Measurements from ENCODE around the gene RSPH1.

Gene RSPH1

DNA sequence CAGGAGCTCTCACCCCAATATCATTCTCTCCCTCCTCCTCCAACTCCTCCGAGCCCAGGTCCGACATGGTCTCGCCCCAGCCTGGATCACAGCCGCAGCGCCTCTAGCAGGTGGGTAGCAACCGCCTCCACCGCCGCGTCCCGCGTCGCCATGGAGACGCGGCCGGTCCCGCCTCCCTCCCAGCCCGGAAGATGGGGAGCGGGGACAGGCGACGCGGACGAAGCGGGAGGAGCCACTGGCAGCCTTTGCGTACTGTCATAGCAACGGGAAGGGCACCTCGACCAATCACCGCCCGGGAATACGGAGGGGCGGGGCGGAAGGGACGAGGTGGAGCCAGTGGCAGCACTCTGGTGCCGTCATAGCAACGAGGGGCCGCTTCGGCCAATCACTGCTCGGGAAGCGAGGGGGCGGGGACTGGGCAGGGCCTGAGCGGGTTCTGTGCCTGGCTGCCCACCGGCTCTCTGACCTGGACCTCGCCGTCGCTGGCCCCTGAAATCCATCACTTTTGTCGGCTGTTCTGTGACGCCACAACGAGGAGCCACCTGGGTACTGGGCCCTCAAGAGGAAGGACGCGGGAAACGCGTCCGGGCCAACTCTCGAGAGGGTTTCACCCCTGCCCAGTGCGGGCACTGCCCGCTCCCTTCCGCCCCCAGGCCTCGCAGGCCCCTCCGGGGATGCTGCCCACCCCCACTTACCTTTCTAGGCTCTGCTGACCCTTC is at the start of gene RSPH1:
Gene RSPH1, minus strand, starts transcription at position 105 of the 719 bp plus-strand sequence. Its CDS starts 38 bp downstream, at position 67.
- peak; percentile 98 for DNase-seq

DNA sequence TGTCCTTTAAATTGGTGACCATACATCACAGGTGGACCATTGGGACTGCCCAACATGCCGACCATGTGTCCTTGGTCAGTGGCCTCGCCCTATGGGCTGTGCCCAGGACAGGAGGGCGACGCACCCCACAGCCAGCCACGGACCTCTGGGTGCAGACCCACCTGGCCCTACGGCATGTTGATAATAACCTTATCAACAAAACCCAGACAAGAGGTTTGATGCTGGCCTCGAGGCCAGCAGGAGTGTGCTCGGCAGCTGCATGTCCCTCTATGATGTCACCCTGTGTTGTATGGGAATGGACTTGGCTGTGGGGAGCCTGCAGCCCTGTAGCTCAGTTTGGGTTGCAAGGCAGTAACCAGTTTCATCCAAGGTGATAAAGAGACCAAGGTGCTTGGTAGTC is 49.7 kb upstream of the RSPH1 start:
- no peak for DNase-seq

DNA sequence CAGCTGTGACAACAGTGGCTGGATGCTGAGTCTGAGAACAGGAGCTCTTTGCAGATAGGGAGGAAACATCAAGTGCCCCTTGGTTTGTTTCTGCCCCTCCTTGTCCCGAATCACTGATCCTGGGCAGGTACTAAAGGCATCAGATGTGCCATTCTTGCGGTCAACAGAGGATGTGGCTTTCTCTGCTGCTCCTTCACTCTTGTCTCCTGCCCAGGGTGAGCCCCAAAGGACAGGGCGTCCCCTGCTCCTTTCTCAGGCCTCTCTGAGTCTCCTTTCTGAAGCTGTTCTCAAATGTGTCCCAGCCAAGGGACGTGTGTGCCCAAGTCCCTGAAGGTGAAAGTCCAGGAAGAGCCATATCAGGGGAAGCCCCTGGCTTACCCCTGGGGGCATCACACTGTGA is 49.3 kb upstream of the RSPH1 start:
- DNase-seq = no peak

DNA sequence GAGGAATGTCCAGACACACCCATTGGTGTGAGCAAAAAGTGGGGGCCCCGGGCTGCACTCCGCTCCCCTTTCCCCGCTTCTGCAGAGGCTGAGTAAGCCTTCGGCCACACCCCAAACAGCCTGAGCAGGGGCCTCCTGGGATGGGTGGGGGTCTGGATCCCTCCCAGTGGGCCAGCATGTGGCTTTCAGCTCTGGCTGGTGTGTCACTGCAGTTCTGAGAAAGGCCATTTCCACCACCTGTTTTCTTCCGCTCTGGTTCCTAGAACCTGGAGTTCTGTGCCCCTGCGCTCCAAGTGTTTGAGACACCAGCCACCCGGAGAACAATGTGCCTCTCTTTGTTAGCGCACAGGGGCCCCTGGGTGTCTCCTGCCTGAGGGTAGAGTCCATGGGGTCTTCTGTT is 48.5 kb upstream of the RSPH1 start:
- no peak for DNase-seq

GRCh38 chr21:42543106-42543847 is 47.3 kb upstream of the RSPH1 start:
- DNase-seq = no peak

- no peak for DNase-seq
These were observed 46.6 kb upstream of the RSPH1 start for GRCh38 chr21:42542596-42542995.

GRCh38 chr21:42542196-42542595 is 46.2 kb upstream of the RSPH1 start:
- DNase-seq = no peak

DNA sequence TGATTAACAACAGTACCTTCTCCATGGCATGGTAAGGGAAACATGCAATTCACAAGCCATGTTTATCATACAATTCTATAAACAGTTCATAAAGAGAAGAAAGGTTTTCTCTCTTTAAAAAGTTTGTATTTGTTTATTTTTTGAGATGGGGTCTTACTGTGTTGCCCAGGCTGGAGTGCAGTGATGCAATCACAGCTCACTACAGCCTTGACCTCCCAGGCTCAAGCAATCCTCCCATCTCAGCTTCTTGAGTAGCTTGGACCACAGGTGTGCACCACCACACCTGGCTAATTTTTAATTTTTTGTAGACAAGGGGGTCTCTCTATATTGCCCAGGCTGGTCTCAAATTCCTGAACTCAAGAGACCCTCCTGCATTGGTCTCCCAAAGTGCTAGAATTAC is 45.6 kb upstream of the RSPH1 start:
- DNase-seq = no peak

DNA sequence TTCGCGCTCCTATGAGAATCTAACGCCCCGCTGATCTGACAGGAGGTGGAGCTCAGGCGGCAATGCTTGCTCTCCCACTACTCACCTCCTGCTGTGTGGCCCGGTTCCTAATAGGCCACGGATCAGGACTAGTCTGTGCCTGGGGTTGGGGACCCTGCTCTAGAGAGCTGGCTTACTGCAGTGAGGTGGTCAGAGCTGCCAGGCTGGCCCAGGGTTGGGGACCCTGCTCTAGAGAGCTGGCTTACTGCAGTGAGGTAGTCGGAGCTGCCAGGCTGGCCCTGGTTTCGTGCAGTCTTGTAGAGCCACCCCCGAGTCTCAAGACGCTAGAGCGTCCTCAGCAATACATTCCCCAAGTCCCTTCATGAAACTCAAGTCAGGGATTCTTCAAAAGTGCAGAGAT is 45.1 kb upstream of the RSPH1 start:
- DNase-seq = no peak

GRCh38 chr21:42540396-42540795 is 44.4 kb upstream of the RSPH1 start:
- no peak for DNase-seq

GRCh38 chr21:42539931-42540343 is 43.9 kb upstream of the RSPH1 start:
- no peak for DNase-seq

DNA sequence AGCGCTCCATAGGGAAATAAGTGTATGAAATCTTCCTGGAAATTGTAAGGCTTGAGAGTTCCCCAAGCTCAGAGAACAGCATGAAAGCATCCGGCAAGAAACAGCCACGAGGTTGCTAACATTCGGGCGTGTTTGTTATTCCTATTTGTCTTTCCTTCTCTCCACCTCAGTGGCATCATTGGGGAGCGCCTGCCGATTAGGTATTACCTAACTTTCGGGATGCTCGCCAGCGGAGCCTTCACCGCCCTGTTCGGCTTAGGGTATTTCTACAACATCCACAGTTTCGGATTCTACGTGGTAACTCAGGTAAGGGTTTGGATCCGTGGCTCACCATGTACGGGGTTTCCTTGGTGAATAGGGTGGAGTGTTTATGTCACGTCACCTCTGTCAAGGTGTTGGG is 43.3 kb upstream of the RSPH1 start:
- no peak for DNase-seq

DNA sequence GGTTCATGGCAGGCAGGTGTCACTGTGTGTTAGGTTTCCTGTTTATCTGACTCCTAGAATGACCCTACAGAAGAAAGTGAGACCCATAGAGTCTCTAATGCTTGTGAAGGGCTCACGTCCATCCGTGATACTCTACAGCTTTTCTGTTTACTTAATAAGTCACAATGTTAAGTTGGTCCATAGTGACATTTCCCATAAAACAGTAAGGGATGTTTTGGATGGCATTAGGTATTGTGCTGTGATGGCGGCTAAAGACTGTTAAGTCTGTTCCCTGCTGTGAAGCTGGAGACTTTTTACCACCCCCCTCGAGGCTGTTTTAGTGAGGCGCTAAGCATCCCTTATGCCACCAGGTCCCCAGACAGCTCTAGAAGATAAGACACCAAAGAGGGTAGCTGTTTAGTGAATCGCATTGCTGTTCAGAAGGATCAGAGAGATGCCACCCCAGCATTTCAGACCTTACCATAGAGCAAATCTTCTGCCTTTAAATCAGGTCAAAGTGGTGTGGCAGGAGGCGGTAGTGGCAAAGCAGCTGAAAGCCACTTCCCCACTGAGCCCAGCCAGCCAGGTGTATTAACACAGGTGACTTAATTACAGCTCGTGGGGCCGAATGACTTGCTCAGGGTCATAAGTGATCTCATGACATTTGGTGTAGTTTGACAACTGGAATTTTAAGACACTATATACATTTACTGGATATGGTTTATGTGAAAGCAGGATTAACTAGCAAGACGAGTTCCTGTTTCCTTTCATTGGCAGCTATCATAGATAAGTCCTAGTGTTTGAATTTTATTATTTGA is 42.7 kb upstream of the RSPH1 start:
- DNase-seq = peak; percentile 76

- DNase-seq = peak; percentile 10
These were observed 41.2 kb upstream of the RSPH1 start for GRCh38 chr21:42537106-42537742.

DNA sequence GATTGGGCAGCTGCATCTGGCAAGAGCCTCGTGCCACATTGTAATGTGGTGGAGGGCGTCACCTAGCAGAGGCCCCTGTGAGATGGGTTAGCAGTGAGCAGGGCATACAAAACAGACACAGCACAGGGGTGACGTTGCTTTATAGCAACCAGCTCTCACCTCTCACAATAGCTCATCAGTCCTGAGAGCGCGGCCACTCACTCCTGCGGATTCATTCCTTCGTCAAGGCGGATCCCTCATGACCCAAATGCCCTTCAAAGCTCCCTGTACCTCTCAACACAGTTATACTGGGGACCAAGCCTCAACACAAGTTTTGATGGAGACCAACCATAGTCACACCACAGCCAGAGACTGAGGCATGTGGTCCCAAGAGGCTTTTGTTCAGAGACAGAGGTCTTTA is 40.6 kb upstream of the RSPH1 start:
- no peak for DNase-seq

- DNase-seq = no peak
These were observed 39.7 kb upstream of the RSPH1 start for GRCh38 chr21:42535602-42536171.

- no peak for DNase-seq
These were observed 38.7 kb upstream of the RSPH1 start for GRCh38 chr21:42534421-42535378.

DNA sequence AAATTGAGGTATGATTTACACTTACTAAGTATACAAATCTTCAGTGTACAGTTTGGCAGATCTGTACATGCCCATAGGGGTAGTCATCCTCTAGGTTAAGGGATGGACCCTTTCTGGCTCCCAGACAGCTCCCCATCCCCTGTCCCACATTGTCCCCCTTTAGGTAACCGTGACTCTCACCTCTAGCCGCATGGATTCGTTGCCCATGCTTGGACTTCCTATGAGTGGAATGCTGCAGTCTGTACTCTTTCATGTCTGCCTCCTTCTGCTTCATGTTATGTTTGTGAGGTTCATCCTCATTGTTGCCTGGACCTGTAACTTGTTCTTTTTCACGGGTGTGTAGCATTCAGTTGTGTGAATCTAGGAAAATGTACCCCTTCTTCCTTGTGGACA is 37.9 kb upstream of the RSPH1 start:
- no peak for DNase-seq

DNA sequence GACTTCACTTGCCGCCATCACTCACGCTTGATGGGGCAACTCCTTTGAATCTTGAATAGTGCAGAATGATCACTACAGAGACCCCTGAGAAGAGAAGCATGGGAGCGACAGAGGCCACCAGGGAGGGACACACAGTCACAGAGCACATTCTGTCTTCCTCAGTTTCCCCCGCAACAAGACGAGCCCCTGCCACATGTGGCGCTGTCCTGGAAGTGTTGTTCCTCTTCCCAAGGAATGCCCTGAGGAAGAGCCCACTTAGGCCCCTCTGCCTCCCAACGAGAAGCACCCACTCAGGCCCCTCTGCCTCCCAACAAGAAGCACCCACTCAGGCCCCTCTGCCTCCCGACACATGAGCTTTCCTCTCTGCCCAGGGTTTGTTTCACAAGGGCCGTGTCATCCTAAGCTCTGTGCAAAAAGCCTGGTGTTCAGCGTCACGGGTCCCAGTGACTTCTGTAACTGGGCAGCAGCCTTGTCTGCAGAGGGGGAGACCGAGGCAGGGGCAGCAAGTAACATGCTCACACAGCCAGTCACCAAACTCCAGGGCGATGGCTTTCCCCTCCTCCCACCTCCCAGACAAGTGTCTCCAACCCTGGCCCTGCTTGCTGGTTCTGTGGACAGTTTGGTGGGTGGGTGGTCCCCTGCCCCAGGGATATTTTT is 37.4 kb upstream of the RSPH1 start:
- no peak for DNase-seq

DNA sequence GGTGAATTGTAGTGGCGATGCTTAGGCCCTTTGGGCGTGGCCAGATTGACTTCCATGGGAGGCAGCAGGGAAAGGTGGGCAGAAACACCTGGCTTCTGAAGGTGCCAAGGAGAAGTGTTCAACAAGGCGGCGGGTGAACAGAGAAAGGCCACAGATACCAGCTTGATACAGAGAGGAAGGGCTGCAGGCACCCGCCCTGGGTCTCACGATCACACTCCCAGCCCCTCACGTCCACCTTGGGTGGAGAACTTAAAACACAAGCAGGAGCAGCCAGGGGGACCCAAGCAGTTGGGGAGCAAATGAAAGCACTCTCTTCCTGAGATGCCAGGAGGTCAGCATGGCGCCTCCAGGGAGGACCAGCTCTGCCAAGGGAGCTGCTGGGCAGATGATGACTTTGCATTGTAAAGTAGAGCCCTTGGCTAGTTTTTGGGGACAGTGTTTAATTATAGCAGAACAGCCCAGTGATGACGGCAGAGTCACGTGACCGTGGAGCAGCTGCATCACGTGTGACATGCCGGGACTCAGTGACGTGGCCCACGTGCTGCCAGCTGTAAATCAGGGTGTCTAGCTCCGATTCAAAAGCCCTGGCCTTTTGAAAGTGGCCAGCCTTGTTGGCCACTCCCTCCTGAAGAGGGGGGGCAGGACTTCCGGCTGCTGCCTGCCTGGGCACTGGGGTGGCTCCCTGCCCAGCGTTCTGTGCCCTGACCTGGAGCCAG is 36.6 kb upstream of the RSPH1 start:
- no peak for DNase-seq

Measured in NCI-H146 (cell line).